Fibroblast of lung (primary cell): ENCODE data around the gene DRC7.

Experiments
- EZH2 ChIP-seq: IDR thresholded peaks from 2 replicates; pipeline ENCODE4 v1.5.1; 2012; ENCODE audit warnings: low read length, control low read depth, mild to moderate bottlenecking; ENCODE audit errors: missing control alignments
- TF ChIP-seq, protein P1 (sequence below), 2 donors: IDR thresholded peaks in 1 of 2; conservative IDR thresholded peaks in 1 of 2; 1 replicate in 1 of 2; 2 replicates in 1 of 2; pipeline ENCODE4 v1.5.1; 2011 to 2012; ENCODE audit warnings: low read length in 2 of 2, control low read depth in 1 of 2, inconsistent platforms in 1 of 2, low read depth in 1 of 2, mild to moderate bottlenecking in 1 of 2

DNA sequence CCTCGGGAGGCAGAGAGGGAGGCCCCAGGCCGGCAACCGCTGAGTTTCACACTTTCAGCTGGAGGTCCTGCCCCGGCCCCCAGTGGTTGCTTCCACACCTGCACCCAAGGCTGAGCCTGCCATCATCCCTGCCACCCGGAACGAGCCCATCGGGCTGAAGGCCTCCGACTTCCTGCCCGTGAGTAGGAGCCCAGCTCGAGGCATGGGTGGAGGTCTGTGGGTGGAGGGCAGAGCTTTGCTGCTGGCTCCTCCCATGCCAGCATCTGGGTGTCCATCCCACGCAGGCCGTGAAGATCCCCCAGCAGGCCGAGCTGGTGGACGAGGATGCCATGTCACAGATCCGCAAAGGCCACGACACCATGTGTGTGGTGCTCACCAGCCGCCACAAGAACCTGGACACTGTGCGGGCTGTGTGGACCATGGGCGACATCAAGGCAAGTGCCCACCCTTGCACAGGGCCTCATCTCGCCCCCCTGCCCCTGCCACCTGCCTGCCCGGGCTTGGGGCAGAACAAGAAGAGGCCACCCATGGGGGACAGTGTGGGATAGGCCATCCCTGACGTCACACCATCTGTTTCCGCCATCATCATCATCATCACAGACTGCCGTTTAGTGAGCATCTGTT, 60.6 kb downstream of the DRC7 start:
- TF ChIP-seq, protein P1, sequence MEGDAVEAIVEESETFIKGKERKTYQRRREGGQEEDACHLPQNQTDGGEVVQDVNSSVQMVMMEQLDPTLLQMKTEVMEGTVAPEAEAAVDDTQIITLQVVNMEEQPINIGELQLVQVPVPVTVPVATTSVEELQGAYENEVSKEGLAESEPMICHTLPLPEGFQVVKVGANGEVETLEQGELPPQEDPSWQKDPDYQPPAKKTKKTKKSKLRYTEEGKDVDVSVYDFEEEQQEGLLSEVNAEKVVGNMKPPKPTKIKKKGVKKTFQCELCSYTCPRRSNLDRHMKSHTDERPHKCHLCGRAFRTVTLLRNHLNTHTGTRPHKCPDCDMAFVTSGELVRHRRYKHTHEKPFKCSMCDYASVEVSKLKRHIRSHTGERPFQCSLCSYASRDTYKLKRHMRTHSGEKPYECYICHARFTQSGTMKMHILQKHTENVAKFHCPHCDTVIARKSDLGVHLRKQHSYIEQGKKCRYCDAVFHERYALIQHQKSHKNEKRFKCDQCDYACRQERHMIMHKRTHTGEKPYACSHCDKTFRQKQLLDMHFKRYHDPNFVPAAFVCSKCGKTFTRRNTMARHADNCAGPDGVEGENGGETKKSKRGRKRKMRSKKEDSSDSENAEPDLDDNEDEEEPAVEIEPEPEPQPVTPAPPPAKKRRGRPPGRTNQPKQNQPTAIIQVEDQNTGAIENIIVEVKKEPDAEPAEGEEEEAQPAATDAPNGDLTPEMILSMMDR (conservative IDR thresholded peaks at IDR 0.05 in 1 of 2, IDR thresholded peaks at IDR 0.05 in 1 of 2; ENCODE audit: low read depth in 1 of 2, low read length in 2 of 2), result no peak
- no peak for TF ChIP-seq EZH2
